CD14-positive monocyte (primary cell): ENCODE results near the gene CARD9. TPM values are rescaled to one million over a fixed set of nuclear protein-coding genes. Genes with fewer than 3 reads are reported as not detected.

Experiments
- DNase-seq, 3 donors: peaks; one replicate each; pipeline ENCODE4 v3.0.0-alpha.2; 2011 to 2022
- H2AFZ ChIP-seq: 2 replicates; pipeline ENCODE4 v1.6.0; 2012; ENCODE audit warnings: mild to moderate bottlenecking, low read depth, low read length, inconsistent platforms; ENCODE audit not compliant: insufficient read depth, poor library complexity, severe bottlenecking
- H3K27ac ChIP-seq, 2 donors: 1 replicate in 1 of 2; 2 replicates in 1 of 2; pipeline ENCODE4 v1.5.1; 2012 to 2013; ENCODE audit warnings: low read length in 2 of 2, control low read depth in 1 of 2, inconsistent platforms in 1 of 2, low read depth in 1 of 2, mild to moderate bottlenecking in 1 of 2
- H3K27me3 ChIP-seq, 2 donors: one replicate each; pipeline versions ENCODE4 v1.6.0 to v1.6.1; 2011 to 2013; ENCODE audit warnings: low read length in 2 of 2; ENCODE audit not compliant: control insufficient read depth in 2 of 2, insufficient read depth in 2 of 2
- H3K36me3 ChIP-seq, 2 donors: replicated peaks in 1 of 2; 1 replicate in 1 of 2; 2 replicates in 1 of 2; pipeline versions ENCODE4 v1.5.1 to v1.6.1; 2012 to 2013; ENCODE audit warnings: low read length in 2 of 2, control low read depth in 1 of 2, inconsistent platforms in 1 of 2, mild to moderate bottlenecking in 1 of 2; ENCODE audit not compliant: insufficient read depth in 2 of 2, control insufficient read depth in 1 of 2
- H3K4me1 ChIP-seq, 2 donors: 1 replicate in 1 of 2; 2 replicates in 1 of 2; pipeline versions ENCODE4 v1.5.1 to v1.6.1; 2012 to 2013; ENCODE audit warnings: low read length in 2 of 2, control low read depth in 1 of 2, inconsistent platforms in 1 of 2, mild to moderate bottlenecking in 1 of 2, moderate library complexity in 1 of 2; ENCODE audit not compliant: insufficient read depth in 2 of 2, control insufficient read depth in 1 of 2
- H3K4me2 ChIP-seq: replicated peaks from 2 replicates; pipeline ENCODE3; 2012; ENCODE audit warnings: low read length, moderate library complexity, mild to moderate bottlenecking; ENCODE audit not compliant: poor library complexity, severe bottlenecking; ENCODE audit errors: extremely low read depth
- H3K4me3 ChIP-seq, 3 experiments: fragments of 200-600 bp in 1 of 3; sonication (generic) in 1 of 3; replicated peaks in 1 of 3; 1 replicate in 2 of 3; 2 replicates in 1 of 3; pipeline ENCODE4 v1.5.1; 2011 to 2013; ENCODE audit warnings: low read length in 3 of 3, mild to moderate bottlenecking in 3 of 3, control low read depth in 2 of 3, low read depth in 2 of 3, inconsistent platforms in 1 of 3, moderate library complexity in 1 of 3
- H3K79me2 ChIP-seq: 2 replicates; pipeline ENCODE4 v1.6.0; 2012; ENCODE audit warnings: mild to moderate bottlenecking, control low read depth, inconsistent platforms, low read length, moderate library complexity; ENCODE audit not compliant: insufficient read depth
- H3K9ac ChIP-seq: 2 replicates; pipeline ENCODE4 v1.6.0; 2017; ENCODE audit warnings: low read length, mild to moderate bottlenecking; ENCODE audit not compliant: insufficient read depth, poor library complexity, severe bottlenecking
- H3K9me3 ChIP-seq, 2 donors: replicated peaks in 1 of 2; 1 replicate in 1 of 2; 2 replicates in 1 of 2; pipeline versions ENCODE4 v1.5.1 to v1.6.1; 2012 to 2013; ENCODE audit warnings: low read length in 2 of 2, control low read depth in 1 of 2; ENCODE audit not compliant: control insufficient read depth in 1 of 2, insufficient read depth in 1 of 2
- H4K20me1 ChIP-seq: 2 replicates; pipeline ENCODE4 v1.6.0; 2012; ENCODE audit warnings: mild to moderate bottlenecking, low read length, control low read depth, moderate library complexity; ENCODE audit not compliant: insufficient read depth
- H3K27ac Mint-ChIP-seq, 7 donors: one replicate each; pipeline ENCODE4 v1.8.0; 2020; ENCODE audit warnings: mild to moderate bottlenecking in 7 of 7, mixed read lengths in 7 of 7, moderate library complexity in 6 of 7, inconsistent platforms in 2 of 7
- H3K27me3 Mint-ChIP-seq, 3 donors: one replicate each; pipeline ENCODE4 v1.8.0; 2021 to 2022; ENCODE audit warnings: low read depth in 3 of 3, mild to moderate bottlenecking in 3 of 3, mixed read lengths in 3 of 3, moderate library complexity in 3 of 3, inconsistent platforms in 1 of 3
- H3K36me3 Mint-ChIP-seq, 2 donors: one replicate each; pipeline ENCODE4 v1.8.0; 2020; ENCODE audit warnings: mixed read lengths in 2 of 2, inconsistent platforms in 1 of 2, mild to moderate bottlenecking in 1 of 2
- H3K4me1 Mint-ChIP-seq: one replicate; pipeline ENCODE4 v1.8.0; 2020; ENCODE audit warnings: mild to moderate bottlenecking, mixed read lengths
- H3K4me3 Mint-ChIP-seq, 2 donors: one replicate each; pipeline ENCODE4 v1.8.0; 2020; ENCODE audit warnings: mild to moderate bottlenecking in 2 of 2, mixed read lengths in 2 of 2, moderate library complexity in 1 of 2
- H3K9me3 Mint-ChIP-seq, 7 donors: one replicate each; pipeline ENCODE4 v1.8.0; 2020 to 2022; ENCODE audit warnings: mixed read lengths in 7 of 7, mild to moderate bottlenecking in 6 of 7, moderate library complexity in 6 of 7, inconsistent platforms in 2 of 7
- CTCF ChIP-seq: fragments of 200-600 bp; IDR thresholded peaks from one replicate; pipeline ENCODE4 v1.8.0; 2022; ENCODE audit warnings: antibody characterized with exemption, mild to moderate bottlenecking
- WGBS: methylation state at CpG from one replicate; pipeline ENCODE4 v1.1.5; 2013; ENCODE audit warnings: missing lambda C conversion rate; ENCODE audit not compliant: insufficient coverage; 5-methylcytosine and 5-hydroxymethylcytosine counted together
- intact Hi-C, 2 donors: fragments of 100-400 bp; cut with micrococcal nuclease; formaldehyde crosslinking; loops; one replicate each; pipeline versions ENCODE4 v1.15.0 to v1.15.1; 2023
- polyA plus RNA-seq, 3 donors: library from polyadenylated mRNA; depleted of rRNA in 1 of 3; unstranded in 2 of 3; stranded (reverse) in 1 of 3; fragments of 300-500 nt in 2 of 3; fragments of >200 nt in 1 of 3; fragmentation: Illumina TruSeq in 2 of 3; gene quantifications; 1 replicate in 2 of 3; 2 replicates in 1 of 3; pipeline ENCODE4 v1.2.3, GENCODE V29; 2012 to 2021

The CARD9 gene
- polyA plus RNA-seq, 3 donors = 34.3 to 108 (median 41.4) TPM

GRCh38 chr9:136371533-136371880 is 2.0 kb downstream of the CARD9 start:
- Histone ChIP-seq H3K79me2 (peaks cover 25% of the 10 kb centered on the region), H3K4me1 (peaks cover 27 to 38% of the 10 kb centered on the region in 2 donors)

GRCh38 chr9:136370687-136371532 is 2.6 kb downstream of the CARD9 start:
- Histone ChIP-seq H3K9me3 (no peaks in the 10 kb centered on the region), H3K9ac (no peak overlapping the region), H3K4me3 (no peak overlapping the region), H3K4me2 (no peak overlapping the region), H3K79me2 (peaks cover 25% of the 10 kb centered on the region), H4K20me1 (peaks cover 40% of the 10 kb centered on the region), H3K4me1 (peaks cover 30 to 41% of the 10 kb centered on the region in 2 donors), H2AFZ (no peak overlapping the region), H3K27ac (no peak overlapping the region), H3K27me3 (no peaks in the 10 kb centered on the region), H3K36me3 (peaks cover 49 to 57% of the 10 kb centered on the region in 2 donors)
- H3K36me3 Mint-ChIP-seq = peaks cover 25 to 52% of the 10 kb centered on the region in 2 donors
- H3K27ac Mint-ChIP-seq = no peak overlapping the region
- no peaks in the 10 kb centered on the region for H3K9me3 Mint-ChIP-seq
- no peaks in the 10 kb centered on the region for H3K27me3 Mint-ChIP-seq
- no peak for DNase-seq
- peaks cover 26% of the 10 kb centered on the region for H3K4me1 Mint-ChIP-seq
- no peak overlapping the region for H3K4me3 Mint-ChIP-seq
- no peak for TF ChIP-seq CTCF
- intact Hi-C loops = no loop called here
- 98% methylated on average over 53 of the region's 54 CpGs for WGBS

More at GRCh38 chr9:136371533-136371880, 2.0 kb downstream of the CARD9 start:
- Histone ChIP-seq H3K9ac (no peak overlapping the region), H3K4me2 (peak overlapping the region; percentile 98), H3K36me3 (peaks cover 49 to 54% of the 10 kb centered on the region in 2 donors), H3K4me3 (no peak overlapping the region), H4K20me1 (peaks cover 40% of the 10 kb centered on the region), H3K9me3 (no peaks in the 10 kb centered on the region), H3K27me3 (no peaks in the 10 kb centered on the region), H2AFZ (no peak overlapping the region), H3K27ac (peak overlapping the region in 1 of 2 donors; percentile 75)
- Mint-ChIP-seq H3K27me3 (no peaks in the 10 kb centered on the region), H3K36me3 (peaks cover 25 to 50% of the 10 kb centered on the region in 2 donors), H3K9me3 (no peaks in the 10 kb centered on the region), H3K4me1 (peaks cover 21% of the 10 kb centered on the region), H3K27ac (peak overlapping the region in 1 of 7 donors; percentile 58), H3K4me3 (no peak overlapping the region)
- 96% methylated on average over 13 of the region's 13 CpGs for WGBS
- DNase-seq = no peak
- TF ChIP-seq CTCF = no peak
- intact Hi-C loops = no loop called here
